Measurements from ENCODE around the gene UBAC1.

GRCh38 chr9:135955934-135956801 lies 5.0 kb downstream of the UBAC1 start:
- TF ChIP-seq CTCF (IDR thresholded peaks at IDR 0.05) = no peak
- TF ChIP-seq POLR2A (IDR thresholded peaks at IDR 0.05) = no peak
